NCI-H446 treated with DMSO at 0.1 percent for 48 hours (cell line): ENCODE measurements around the gene C1QTNF9B.
"Not testable (repeated sequence)": the region's sequence is repeated elsewhere in the genome, so short reads cannot be mapped to it uniquely, and the experiment has no call there.

ENCODE experiments used
- DNase-seq: peaks from one replicate; lab custom pipeline; 2025; lab: John Stamatoyannopoulos, UW

Gene C1QTNF9B

DNA sequence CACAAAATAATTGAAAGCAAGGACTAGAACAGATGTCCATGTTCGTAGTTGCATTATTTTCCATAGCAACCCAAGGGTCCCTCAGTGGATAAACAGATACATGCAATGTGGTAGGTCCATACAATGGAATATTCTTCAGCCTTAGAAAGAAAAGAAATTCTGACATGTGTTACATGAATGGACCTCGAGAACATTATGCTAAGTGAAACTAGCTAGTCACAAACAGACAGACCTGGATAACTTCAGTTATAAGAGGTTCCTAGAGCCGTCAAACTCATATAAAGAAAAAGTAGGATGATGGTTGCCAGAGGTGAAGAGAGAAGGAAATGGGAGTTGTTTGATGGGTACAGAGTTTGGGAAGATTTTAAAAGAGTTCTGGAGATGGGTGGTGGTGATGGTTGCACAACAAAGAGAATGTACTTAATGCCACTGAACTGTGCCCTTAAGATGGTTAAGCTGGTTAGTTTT lies at the start of gene C1QTNF9B:
Gene C1QTNF9B, minus strand, starts transcription at position 51 of the 468 bp plus-strand sequence.
- not testable (repeated sequence) for DNase-seq

DNA sequence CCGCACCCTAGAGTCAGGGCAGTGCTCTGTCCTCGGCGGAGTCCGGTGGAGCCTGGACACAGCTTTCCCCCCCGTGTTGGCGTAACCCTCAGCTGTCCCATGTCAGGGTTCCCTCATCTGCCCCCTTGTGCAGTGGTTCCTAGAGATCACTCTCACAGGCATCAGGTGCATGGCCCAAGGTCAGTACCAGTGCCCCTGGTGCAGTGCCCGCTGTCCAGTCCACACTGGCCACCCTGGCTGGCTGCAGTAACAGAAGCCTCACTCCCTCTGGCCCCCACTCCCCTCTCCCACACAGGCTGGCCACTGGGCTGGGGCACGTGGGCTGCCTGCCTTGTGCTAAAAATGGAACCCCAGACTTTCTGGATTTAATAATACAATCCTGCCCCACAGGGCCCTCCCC lies 49.6 kb upstream of the C1QTNF9B start:
- no peak for DNase-seq

DNA sequence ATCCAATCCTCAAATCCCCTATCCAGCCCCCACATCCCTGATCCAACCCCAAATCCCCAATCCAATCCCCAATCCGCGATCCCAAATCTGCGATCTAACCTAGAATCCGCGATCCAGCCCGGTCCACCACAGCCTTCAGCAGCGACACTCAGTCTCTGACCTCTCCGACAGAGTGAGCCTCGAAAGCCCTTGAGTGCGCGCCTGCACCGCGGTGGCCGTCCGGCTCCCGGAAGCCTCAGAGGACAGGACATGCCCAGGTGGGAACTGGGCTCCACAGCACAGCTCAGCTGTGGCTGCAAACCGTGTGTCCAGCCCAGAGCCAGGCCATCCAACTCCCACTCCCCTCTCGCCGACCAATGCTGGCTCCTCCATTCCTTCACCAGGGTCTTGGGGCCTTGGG lies 48.8 kb upstream of the C1QTNF9B start:
- DNase-seq: no peak

DNA sequence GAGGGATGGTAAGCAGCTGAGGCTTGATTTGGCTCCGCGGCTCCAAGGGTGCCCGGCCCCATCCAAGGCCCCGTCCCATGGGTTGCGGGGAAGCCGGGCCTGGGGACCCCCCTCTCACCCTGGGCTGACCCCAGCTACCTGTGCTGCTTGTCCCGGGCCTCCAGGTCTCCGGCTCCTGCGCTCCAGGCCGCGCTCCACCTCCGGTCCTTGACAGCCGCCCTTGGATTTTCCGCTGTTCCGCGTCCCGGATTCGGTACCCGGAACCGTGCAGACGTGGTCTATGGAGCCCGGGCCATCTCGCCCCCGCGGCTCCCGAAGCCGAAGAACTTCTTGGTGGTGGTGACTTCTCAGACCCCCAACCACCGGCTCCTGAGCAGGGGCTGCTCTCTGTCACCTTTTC lies 48.3 kb upstream of the C1QTNF9B start:
- no peak for DNase-seq

DNA sequence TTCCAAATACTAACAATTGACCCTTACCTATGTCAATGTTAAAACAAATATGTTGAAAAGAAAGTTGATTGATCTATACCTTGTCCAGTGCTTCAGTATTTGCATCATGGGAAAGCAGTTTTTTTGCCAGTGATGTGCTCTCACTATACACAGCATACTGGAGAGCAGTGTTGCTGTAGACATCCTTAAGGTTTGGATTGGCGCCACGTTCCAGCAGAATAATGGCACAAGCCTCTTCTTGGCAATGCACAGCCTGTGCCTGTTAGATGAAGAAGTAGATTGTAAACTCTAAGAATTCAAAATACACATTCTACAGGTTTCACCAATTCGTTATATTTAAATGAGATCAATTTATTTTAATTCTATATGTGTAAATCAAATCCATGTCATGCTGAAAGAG lies 43.9 kb upstream of the C1QTNF9B start:
- no peak for DNase-seq

DNA sequence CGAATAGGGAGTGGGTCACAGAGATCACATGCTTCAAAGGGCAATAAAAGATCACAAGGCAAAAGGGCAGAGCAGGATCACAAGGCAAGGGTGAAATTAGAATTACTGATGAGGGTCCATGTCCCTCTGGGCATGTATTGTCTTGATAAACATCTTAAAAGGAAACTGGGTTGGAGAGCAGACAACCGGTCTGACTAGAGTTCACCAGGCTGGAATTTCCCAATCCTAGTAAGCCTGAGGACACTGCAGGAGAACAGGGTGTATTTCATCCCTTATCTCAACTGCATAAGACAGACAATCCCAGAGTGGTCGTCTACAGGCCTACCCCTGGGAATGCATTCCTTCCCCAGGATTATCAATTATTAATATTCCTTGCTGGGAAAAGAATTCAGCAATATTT lies 42.4 kb upstream of the C1QTNF9B start:
- not testable (repeated sequence) for DNase-seq

DNA sequence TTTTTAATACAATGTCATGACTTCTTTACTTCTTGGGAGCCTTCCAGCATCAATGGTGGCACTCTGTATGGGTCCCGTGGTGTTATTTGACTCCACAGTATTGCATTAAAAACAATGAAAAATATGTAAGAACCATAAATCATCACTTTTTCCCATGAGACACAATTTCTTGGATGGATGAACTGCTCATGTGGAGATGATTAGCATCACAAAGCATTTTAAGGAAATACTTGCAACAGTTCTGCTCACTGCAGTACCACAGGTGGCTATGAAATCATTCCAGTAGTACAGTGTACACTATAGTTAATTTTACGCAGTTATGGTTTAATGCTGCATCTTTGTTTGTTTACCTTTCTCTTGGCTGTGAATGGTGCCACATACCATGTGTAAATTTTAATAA lies 37.2 kb upstream of the C1QTNF9B start:
- no peak for DNase-seq

DNA sequence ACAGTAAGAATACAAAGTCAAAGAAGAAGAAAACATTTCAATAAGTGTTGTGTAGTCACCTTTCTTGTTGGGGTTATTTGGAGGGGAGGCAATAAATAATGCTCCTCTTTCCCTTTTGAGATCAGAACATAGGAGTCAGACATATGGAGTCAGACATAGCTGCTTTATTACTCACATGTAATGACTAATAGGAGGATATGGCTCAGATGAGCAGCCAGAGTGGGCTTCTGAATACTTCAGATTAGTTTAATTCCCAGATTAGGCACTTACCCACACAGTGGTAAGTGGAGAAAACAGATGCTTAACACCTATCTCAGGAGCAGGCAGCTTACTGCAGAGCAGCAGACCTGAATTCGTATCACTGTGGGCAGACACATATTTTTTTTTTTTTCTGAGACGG lies 31.7 kb upstream of the C1QTNF9B start:
- DNase-seq: no peak

DNA sequence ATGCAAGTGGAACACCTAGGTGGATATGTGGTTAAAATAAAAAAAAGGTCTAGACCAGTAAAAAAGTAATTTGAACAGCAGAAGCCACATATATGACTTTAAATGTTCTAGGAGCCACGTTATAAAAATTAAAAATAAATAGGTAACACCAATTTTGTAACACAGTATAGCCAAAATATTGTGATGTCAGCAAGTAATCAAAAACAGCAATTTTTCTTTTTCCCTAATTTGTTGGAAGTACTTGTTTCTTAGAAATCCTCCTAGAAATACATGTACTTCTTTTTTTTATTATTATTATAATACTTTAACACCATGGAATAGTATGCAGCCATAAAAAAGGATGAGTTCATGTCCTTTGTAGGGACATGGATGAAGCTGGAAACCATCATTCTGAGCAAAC lies 25.7 kb upstream of the C1QTNF9B start:
- no peak for DNase-seq

DNA sequence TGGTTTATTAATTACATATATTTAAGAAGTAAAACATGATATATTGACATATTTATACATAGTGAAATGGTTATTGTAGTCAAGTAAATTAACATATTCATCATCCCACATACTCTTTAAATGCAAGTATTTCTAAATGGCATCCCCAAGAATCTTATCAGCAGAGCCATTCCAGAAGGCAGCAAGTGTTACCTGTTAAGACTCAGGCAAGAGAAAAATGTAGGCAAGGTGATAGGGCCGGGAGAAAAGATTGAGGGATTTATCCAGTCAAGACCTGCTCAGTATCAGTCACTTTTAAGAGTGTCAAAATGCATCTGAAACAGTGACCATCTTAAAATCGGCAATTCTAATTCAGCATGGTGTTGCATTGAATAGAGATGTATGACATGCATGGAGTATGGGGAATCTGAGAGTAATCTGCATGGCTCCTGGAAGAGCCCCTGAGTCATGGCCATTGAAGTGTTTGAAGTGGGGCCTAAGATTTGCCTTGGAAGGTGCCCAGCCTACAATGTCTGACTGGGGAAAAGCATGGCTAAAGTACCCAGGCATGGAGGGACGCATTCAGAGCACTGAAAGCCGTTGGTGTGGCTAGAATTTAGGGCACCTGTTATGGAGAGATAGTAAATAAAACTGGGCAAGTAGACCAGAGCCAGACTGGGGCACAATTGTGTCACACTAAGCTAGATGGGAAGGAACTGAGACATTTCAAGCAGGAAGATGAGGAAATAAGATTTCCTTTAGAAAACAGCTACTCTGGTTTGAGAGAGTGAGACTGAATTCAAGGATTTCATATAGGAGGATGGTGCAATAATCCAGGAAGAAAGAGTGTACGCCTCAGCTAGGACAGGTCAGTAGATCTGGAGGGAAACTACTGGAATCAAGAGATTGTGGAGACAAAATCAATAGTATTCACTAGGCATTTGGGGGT lies 25.0 kb upstream of the C1QTNF9B start:
- no peak for DNase-seq

DNA sequence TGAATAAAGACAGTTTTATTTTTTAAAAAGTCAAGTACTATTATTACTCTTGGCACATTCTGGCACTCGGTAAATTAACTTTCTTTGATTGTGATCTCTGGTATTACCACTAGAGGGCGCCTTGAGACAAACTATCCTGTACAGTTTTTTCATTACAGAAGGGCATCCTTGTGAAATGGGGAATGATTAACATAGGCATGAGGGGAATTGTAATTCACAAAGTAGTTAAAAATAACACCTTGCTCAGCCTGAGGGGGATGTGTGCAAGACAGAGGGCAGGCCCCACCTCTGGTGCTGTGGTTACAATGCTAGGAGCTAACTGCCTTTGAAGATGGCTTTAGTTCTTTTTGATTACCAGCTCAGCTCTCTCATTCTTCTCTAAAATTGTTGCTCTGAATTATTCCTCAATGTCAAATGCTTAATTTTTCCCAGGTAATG lies 24.2 kb upstream of the C1QTNF9B start:
- DNase-seq: no peak

DNA sequence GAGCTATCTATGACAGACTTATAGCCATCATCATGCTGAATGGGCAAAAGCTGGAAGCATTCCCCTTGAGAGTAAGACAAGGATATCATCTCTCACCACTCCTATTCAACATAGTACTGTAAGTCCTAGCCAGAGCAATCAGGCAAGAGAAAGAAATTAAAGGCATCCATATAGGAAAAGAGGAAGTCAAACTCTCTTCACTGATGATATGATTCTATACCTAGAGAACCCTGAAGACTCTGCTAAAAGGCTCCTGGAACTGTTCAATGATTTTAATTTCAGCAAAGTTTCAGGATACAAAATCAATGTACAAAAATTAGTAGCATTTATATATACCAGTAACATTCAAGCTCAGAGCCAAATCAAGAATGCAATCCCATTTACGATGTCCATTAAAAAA lies 21.7 kb upstream of the C1QTNF9B start:
- DNase-seq: no peak

DNA sequence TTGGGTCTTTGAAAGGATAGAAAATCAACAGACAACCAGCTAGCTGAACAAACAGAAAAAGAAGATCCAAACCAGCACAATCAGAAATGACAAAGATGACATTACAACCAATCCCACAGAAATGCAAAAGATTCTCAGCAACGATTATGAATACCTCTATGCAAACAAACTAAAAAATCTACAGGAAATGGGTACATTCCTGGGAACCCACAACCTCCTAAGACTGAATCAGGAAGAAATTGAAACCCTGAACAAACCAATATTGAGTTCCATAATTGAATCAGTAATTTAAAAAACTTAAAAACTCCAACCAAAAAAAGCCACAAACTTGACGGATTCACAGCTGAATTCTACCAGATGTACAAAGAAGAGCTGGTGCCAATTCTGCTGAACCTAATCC lies 20.9 kb upstream of the C1QTNF9B start:
- no peak for DNase-seq

DNA sequence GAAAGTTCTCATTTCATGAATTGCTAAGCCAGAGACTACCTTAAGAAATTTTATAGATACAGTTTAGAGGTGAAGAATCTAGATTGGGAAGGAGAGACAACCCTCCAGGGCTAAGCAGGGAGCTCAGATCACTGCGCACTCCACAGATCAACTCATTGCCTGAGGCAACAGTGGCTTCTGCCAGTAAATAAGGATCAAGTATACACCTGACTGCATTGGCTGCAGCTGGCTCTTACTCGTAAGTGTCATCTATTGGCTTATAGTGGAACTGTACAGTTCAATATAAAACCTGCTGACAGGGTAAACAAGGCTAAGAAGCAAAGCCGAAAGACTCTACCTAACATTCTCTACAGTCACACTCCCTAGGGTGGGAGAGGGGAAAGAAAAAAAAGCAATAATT lies 18.0 kb upstream of the C1QTNF9B start:
- DNase-seq: no peak

DNA sequence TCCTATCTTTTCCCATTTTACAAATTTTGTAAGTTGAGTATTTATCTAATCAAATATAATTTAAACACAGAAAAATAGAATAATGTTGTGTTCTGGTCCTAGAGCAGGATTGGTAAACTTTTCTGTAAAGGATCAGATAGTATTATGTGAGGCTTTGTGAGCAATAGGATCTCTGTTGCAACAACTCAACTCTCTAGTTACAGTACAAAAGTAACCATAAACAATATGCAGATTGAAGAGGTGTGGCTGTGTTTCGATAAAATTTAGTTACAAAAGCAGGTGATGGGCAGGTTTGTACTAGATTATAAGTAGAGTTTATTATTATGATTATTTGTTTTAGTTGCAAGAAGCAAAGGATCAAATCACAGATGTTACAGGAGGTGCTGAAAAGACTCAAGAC lies 15.2 kb upstream of the C1QTNF9B start:
- no peak for DNase-seq

DNA sequence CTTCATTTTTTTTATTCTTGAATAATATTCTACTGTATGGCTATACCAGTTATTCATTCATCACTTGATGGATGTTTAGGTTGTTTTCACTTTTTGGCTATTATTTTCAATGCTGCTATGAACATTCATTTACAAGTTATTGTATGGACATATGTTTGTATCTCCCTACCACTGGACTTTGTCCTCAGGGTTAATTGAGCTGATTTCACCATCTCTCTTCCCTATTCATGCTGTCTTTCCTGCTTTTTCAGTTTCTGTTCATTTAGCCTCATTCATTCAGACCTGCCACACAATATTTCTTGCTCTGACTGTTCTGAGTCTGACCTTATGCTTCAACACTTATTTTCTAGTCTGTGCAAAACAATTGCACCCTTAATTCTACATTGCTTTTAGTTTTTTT lies 12.3 kb upstream of the C1QTNF9B start:
- no peak for DNase-seq

DNA sequence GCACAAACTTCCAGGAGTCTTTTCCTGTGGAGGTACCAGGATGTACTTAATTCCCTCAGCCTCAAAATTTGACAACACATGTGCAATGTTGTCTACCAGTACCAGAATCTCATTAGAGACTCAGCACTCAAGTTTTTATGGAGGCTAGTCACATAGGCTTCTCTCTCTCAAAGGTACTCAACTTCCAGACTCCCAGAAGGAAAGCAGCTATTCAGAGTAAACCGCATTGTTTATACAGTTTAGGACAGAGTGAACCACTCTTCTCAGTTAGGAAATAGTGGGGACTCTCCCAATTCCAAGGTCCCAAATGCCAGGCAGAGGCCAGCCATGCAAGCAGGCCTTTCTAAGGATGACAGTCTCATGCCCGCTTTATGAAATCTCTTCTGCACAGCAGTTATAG lies 8.5 kb upstream of the C1QTNF9B start:
- no peak for DNase-seq

DNA sequence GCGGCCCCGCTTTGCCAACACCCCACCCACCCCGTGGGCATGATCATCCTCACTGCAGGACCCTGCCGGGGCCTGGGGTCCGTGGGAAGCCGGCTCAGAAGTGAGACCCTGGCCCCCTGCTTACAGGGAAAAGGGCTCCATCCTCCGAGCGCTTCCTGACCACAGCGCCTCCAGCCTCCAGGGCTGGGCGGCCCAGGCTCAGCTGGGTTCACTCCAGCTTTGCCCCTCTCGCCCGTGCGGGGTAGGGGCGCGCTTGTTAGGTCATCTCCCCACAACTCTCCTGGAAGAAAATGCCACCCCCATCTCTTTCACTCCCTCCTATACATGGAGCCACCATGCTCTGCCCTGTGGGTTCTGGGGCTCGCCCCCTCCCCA lies 6.6 kb upstream of the C1QTNF9B start:
- DNase-seq: no peak

DNA sequence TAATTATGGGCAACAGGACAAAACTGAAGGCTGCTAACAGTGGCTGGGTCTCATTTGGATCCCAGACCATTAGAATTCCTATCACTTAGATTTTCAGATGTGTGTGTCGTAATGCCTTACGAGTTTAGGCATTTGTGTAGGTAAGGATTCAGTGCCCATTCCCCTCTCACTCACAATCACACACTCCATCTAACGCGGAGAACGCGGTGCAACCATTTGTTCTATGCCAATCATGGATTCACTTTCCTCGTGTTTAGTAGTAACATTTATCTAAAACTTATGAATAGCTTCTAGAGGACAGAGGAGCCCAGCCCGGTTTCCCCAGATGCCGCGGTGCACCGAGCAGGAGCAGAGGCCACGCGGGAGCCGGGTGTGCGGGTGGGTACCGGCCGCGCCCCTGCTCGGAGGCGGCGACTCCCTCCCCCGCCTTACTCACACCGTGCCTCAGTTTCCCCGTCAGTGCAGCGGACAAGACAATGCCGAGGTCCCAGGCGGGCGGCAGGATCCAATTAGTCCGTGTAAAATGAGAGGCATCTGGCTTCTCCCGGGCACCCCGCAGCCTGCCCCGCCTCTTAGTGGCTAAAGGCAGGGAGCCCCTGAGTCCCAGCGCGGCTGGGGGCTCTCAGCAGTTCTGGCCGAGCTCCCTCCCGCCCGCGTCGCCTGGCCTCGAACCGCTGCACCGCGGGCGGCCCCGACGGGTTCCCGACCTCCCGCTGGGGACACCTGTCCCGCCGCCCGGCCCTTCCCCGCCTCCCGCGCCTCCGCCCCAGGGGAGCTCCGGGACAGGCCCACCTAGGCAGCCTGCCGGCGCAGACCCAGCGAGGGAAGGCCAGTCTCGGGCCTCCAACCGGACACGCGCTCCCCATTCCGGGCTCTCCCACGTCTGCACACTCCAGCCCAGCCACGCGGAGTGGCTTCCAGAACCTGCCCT lies 5.9 kb upstream of the C1QTNF9B start:
- no peak for DNase-seq

DNA sequence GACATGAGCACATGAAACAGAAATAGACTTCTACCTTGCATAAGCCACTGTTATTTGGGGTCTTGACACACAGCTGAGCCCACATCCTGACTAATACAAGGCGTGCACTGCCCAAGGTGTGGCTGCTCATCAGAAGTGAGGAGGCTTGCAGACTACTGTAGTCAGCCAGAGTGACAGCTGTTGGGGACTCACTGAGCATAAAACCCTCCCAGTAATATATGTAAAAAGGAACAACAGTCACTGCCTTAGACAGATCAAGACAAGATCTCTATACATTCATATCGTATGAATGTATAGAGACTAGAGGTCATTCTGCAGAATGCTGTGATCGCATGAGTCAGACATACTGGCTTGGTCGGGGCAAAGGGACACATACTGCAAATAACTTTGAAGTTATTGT lies 4.1 kb upstream of the C1QTNF9B start:
- DNase-seq: no peak

DNA sequence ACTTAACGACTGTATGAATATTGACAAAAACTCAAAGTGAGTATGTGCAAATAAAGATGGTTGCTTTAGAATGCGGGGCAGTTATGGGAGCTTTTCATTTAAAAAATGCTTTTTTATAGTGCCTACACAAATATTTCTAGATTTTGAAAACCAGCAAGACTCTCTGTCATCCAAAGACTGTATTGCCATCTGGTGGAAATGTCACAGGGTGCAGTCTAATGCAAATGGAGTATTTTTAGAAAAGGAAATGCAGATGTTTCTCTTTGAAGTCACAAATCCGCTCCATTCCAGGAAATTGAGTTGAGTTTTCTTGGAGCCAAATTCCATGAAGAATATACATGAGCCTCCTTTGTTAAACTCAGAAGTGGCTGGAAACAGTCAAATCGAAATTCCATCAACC lies 2.3 kb upstream of the C1QTNF9B start:
- DNase-seq: no peak

DNA sequence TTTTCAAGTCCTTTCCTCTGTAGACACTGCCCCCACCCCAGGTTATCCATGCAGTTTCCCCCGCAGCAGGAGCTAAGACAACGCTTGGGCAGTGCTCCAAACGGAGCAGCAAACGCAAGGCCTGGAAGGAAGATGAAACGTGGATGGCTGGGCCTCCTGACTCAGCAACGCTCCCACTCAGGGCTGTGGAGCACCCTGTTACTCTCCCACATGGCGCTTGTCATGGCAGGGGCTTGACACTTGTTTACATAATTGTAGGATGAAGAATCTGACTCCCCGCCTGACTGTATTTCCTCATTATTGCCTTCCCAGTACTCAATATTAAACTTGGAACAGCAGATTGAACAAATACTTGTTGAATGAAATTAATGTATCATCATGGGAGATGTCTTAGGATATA lies 799 bp upstream of the C1QTNF9B start:
- no peak for DNase-seq

DNA sequence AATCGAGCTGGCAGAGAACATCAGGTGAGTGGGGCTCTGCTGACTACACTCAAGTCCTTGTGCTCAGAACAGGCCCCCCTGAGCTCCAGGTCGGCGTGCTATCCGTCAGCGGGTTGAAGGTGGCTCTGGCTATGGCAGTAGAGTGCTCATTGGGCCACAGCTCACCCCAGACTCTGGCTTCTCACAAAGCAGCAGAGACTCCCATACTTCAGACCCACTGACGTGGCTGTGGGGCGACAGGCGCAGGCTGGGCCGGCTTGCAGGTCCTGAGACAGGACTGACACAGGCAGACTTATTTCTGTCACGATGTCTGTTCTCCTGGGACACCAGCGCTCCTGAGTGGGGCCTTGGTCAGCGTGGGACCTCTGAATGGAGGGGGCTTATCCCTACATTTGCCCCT lies 2.6 kb downstream of the C1QTNF9B start:
- not testable (repeated sequence) for DNase-seq
